Activated CD4-positive, alpha-beta T cell treated with anti-CD3 and anti-CD28 coated beads, Interleukin-2, amount 10 ng/mL, durations not matched to agents 7 days and 5 days (primary cell): ENCODE measurements around the gene LIF. TPM values are rescaled to one million over a fixed set of nuclear protein-coding genes. Genes with fewer than 3 reads are reported as not detected.
A peak's percentile ranks its signal among the peaks of the same experiment; 100 is the strongest.

ENCODE experiments used
- CTCF ChIA-PET: fragments of 350-600 bp; sonication (Branson Sonifier 250); formaldehyde crosslinking; loops from one replicate; lab custom pipeline; 2021; ENCODE audit warnings: antibody characterized with exemption; lab: Charles Lee
- POLR2A ChIA-PET: fragments of 350-600 bp; sonication (Branson Sonifier 250); formaldehyde crosslinking; loops from one replicate; lab custom pipeline; 2021; ENCODE audit warnings: antibody characterized with exemption; lab: Charles Lee
- DNase-seq: peaks from one replicate; pipeline ENCODE4 v3.0.0-alpha.2; 2020
- H3K27ac Mint-ChIP-seq: one replicate; pipeline ENCODE4 v1.8.0; 2021; ENCODE audit warnings: mild to moderate bottlenecking, moderate library complexity, mixed read lengths
- H3K27me3 Mint-ChIP-seq: one replicate; pipeline ENCODE4 v1.8.0; 2021; ENCODE audit warnings: mixed read lengths
- H3K36me3 Mint-ChIP-seq: one replicate; pipeline ENCODE4 v1.8.0; 2021; ENCODE audit warnings: low read depth, mixed read lengths
- H3K4me1 Mint-ChIP-seq: one replicate; pipeline ENCODE4 v1.8.0; 2021; ENCODE audit warnings: mixed read lengths
- H3K4me3 Mint-ChIP-seq: one replicate; pipeline ENCODE4 v1.8.0; 2021; ENCODE audit warnings: mild to moderate bottlenecking, moderate library complexity, mixed read lengths
- H3K9me3 Mint-ChIP-seq: one replicate; pipeline ENCODE4 v1.8.0; 2021; ENCODE audit warnings: mixed read lengths
- total RNA-seq, 2 experiments: library from RNA; stranded (reverse); gene quantifications; one replicate each; pipeline ENCODE4 v1.2.3, GENCODE V29; 2021

Gene LIF
- total RNA-seq, 2 experiments from 2014 or later = 102 to 103 TPM

DNA sequence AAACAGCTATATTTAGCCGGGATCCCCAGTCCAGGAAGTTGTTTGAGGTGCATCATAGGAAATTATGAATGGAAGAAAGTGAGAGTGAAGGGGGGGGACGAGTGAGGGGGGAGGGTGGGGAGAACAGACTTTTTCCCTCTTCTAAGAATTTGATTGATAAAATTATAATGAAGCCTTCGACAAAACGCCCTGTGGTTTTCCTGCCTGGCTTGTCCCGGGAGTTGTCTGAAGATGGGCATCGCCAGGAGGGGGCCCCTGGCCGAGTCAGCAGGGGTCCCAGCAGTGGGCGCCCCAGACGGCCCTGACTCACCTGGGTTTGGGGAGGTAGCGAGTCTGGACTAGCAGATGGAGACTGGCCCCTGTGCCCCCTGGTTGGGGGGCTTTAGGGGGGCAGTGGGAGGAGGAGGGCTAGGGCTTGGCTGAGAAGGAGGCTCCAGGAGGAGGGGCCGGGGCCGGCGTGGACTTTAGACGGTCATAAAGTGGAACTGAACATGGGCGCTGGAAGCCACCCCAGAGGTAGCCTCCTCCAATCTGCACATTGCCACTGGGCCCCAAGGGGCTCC lies 336 bp upstream of the LIF start:
- POLR2A ChIA-PET = interaction anchor here (0.6 to 1.0 kb wide), 5 partner anchors 47 to 327 kb away, joined by 3 read pairs; no protein-coding TSS in a partner anchor
- H3K27me3 Mint-ChIP-seq = no peaks in the 10 kb centered on the region
- peaks cover 81% of the 10 kb centered on the region for H3K4me1 Mint-ChIP-seq
- H3K4me3 Mint-ChIP-seq = peak overlapping the region; percentile 99
- no peak for DNase-seq
- H3K36me3 Mint-ChIP-seq = peaks cover 38% of the 10 kb centered on the region
- CTCF ChIA-PET = interaction anchor here (5.3 kb wide), 1 partner anchor 140 kb away, joined by 34 read pairs; no protein-coding TSS in a partner anchor
- no peaks in the 10 kb centered on the region for H3K9me3 Mint-ChIP-seq
- peak overlapping the region; percentile 95 for H3K27ac Mint-ChIP-seq

DNA sequence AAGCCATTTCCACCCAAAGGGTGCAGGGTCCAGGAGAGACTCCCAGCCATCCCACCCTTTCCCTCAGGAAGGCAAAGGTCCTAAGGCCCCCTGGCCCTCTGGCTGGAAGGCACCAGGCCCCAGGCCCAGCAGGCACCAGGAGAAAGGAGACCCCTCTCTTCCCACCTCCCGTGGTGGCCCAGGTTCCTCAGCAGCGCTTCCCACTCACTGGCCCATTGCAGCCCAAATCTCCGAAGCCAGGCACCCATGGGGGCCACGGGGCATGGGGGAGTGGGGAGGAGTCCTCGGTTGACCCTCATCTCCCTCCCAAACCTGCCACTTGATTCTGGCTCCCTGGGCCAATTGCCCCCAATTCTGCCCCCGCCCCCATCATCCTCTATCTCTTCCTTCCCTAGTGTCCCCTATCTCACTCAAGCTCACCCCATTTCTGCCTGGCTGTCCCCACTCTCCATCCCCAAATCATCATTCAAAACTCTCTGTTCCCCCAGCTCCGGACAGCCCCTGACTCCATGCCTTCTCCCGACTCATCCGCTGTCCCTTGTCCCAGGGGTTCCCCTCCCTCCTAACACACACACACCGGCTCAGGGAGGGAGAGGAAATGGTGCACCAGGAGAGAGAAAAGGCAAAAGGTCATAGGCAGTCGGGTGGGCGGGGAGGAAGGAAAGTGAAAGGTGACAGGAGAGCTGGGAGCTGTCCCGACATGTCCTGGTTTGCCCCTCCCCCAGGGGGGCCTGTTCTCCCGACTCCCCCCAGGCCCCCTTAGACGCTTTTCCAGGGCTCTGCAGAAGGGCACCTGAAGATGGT lies 1.2 kb downstream of the LIF start:
- DNase-seq = peak; percentile 38
- H3K27me3 Mint-ChIP-seq = no peaks in the 10 kb centered on the region
- ChIA-PET POLR2A (interaction anchor here (0.6 kb wide), 3 partner anchors 60 to 70 kb away, joined by 3 to 5 read pairs (median 3); no protein-coding TSS in a partner anchor), CTCF (interaction anchor here (2.5 to 5.3 kb wide), 2 partner anchors 10 to 139 kb away, joined by 10 to 34 read pairs; no protein-coding TSS in a partner anchor)
- H3K36me3 Mint-ChIP-seq = peaks cover 48% of the 10 kb centered on the region
- peak overlapping the region; percentile 99 for H3K27ac Mint-ChIP-seq
- no peaks in the 10 kb centered on the region for H3K9me3 Mint-ChIP-seq
- peak overlapping the region; percentile 99 for H3K4me3 Mint-ChIP-seq
- H3K4me1 Mint-ChIP-seq = peaks cover 86% of the 10 kb centered on the region

DNA sequence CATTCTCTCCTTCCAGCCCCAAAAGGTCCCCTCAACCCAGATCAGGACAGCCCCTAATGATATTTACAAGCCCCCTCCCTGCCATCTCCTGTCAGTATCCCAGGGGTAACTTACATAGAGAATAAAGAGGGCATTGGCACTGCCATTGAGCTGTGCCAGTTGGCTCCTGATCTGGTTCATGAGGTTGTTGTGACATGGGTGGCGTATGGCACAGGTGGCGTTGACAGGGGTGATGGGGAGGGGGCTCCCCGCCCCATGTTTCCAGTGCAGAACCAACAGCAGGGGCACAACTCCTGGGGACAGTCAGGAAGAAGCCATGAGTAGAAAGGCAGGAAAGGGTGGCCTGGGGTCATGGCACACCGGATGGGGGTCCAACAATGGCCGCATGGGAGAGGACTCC lies 1.9 kb downstream of the LIF start:
- peaks cover 82% of the 10 kb centered on the region for H3K4me1 Mint-ChIP-seq
- peak overlapping the region; percentile 99 for H3K27ac Mint-ChIP-seq
- H3K9me3 Mint-ChIP-seq = no peaks in the 10 kb centered on the region
- POLR2A ChIA-PET = interaction anchor here (0.6 kb wide), 1 partner anchor 122 kb away, joined by 3 read pairs; no protein-coding TSS in a partner anchor
- H3K36me3 Mint-ChIP-seq = peaks cover 49% of the 10 kb centered on the region
- DNase-seq = no peak
- H3K27me3 Mint-ChIP-seq = no peaks in the 10 kb centered on the region
- CTCF ChIA-PET = interaction anchor here (1.6 to 5.3 kb wide), 4 partner anchors 10 to 138 kb away, joined by 4 to 34 read pairs (median 8); no protein-coding TSS in a partner anchor
- H3K4me3 Mint-ChIP-seq = peak overlapping the region; percentile 99

DNA sequence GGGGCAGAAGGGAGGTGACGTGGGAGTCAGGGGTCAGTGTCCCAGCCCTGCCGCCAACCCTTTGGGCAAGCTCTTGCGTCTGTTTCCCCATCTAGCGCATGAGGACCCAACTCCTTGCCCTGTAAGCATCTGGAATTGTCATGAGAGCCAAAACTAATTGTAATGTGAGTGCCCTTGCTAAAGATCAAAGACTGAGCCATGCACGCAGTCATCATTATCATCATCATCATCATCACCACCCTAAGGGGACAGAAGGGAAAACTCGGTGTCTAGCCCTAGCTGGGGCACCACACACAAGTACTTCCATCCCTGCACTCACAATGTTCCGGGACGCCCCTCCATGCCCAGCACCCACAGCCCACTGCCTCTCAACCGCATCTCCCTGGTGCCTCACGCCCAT lies 2.5 kb downstream of the LIF start:
- Mint-ChIP-seq H3K4me3 (peak overlapping the region; percentile 99), H3K36me3 (peaks cover 50% of the 10 kb centered on the region), H3K9me3 (no peaks in the 10 kb centered on the region), H3K27ac (peak overlapping the region; percentile 99), H3K4me1 (peaks cover 82% of the 10 kb centered on the region), H3K27me3 (no peaks in the 10 kb centered on the region)
- CTCF ChIA-PET = interaction anchor here (1.1 to 5.3 kb wide), 5 partner anchors 9 to 137 kb away, joined by 3 to 34 read pairs (median 6); no protein-coding TSS in a partner anchor
- POLR2A ChIA-PET = no interaction called here
- DNase-seq = no peak

DNA sequence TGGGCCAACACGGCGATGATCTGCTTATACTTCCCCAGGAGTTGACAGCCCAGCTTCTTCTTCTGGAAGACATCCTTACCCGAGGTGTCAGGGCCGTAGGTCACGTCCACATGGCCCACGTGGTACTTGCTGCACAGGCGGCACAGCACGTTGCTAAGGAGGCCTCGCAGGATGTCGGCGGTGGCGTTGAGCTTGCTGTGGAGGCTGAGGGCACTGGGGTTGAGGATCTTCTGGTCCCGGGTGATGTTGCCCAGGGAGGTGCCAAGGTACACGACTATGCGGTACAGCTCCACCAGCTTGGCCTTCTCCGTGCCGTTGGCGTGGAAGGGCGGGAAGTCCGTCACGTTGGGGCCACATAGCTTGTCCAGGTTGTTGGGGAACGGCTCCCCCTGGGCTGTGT lies 2.9 kb downstream of the LIF start:
- H3K36me3 Mint-ChIP-seq = peaks cover 52% of the 10 kb centered on the region
- no peaks in the 10 kb centered on the region for H3K27me3 Mint-ChIP-seq
- CTCF ChIA-PET = interaction anchor here (1.1 to 5.3 kb wide), 5 partner anchors 9 to 137 kb away, joined by 3 to 34 read pairs (median 6); no protein-coding TSS in a partner anchor
- H3K4me1 Mint-ChIP-seq = peaks cover 84% of the 10 kb centered on the region
- H3K9me3 Mint-ChIP-seq = no peaks in the 10 kb centered on the region
- peak overlapping the region; percentile 99 for H3K4me3 Mint-ChIP-seq
- H3K27ac Mint-ChIP-seq = peak overlapping the region; percentile 99
- POLR2A ChIA-PET = interaction anchor here (2.0 kb wide), 1 partner anchor 58 kb away, joined by 6 read pairs; no protein-coding TSS in a partner anchor
- no peak for DNase-seq

DNA sequence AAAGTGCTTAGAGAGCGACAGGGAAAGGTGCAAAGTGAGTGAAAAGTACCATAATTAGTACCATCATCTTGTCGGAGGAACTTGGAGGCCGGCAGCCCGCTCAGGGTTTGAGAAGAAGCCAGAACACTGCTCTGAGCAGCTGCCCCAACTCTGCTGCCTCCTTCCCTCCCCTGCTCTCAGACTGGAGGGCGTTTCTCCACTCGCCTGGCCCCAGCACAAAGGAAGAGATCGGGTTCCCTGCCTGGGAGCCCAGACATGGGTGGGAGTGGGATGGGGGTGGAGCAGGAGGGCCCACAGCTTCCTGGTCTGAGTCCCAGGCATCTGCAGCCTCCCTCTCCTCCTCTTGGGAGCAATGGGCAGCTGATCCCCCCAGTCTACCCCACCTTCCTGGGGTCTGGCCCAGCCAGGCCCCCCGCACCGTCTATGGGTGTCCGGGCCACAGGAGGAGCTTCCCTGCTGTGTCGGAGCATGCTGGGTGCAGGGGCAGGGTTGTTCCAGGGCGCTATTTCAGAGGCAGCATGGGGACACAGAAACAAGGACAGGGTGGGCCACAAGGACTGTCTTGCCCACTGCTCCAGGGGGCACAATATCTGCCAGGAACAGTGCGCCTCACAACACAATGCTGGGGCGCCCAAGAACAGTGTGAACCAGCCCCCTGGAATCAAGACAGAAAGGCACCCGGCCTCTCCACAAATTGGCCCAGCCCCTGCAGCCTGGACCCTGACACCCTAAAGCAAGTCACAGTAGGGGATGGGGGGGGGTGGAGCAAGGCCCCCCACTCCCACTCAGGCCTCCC lies 4.8 kb downstream of the LIF start:
- H3K27ac Mint-ChIP-seq = peak overlapping the region; percentile 80
- H3K4me3 Mint-ChIP-seq = peak overlapping the region; percentile 99
- no peaks in the 10 kb centered on the region for H3K27me3 Mint-ChIP-seq
- H3K4me1 Mint-ChIP-seq = peaks cover 82% of the 10 kb centered on the region
- no peak for DNase-seq
- POLR2A ChIA-PET = interaction anchor here (0.9 to 2.0 kb wide), 3 partner anchors 56 to 64 kb away, joined by 3 to 6 read pairs (median 6); no protein-coding TSS in a partner anchor
- H3K9me3 Mint-ChIP-seq = no peaks in the 10 kb centered on the region
- H3K36me3 Mint-ChIP-seq = peaks cover 52% of the 10 kb centered on the region
- CTCF ChIA-PET = interaction anchor here (1.0 to 5.3 kb wide), 4 partner anchors 9 to 135 kb away, joined by 3 to 34 read pairs (median 5); no protein-coding TSS in a partner anchor

DNA sequence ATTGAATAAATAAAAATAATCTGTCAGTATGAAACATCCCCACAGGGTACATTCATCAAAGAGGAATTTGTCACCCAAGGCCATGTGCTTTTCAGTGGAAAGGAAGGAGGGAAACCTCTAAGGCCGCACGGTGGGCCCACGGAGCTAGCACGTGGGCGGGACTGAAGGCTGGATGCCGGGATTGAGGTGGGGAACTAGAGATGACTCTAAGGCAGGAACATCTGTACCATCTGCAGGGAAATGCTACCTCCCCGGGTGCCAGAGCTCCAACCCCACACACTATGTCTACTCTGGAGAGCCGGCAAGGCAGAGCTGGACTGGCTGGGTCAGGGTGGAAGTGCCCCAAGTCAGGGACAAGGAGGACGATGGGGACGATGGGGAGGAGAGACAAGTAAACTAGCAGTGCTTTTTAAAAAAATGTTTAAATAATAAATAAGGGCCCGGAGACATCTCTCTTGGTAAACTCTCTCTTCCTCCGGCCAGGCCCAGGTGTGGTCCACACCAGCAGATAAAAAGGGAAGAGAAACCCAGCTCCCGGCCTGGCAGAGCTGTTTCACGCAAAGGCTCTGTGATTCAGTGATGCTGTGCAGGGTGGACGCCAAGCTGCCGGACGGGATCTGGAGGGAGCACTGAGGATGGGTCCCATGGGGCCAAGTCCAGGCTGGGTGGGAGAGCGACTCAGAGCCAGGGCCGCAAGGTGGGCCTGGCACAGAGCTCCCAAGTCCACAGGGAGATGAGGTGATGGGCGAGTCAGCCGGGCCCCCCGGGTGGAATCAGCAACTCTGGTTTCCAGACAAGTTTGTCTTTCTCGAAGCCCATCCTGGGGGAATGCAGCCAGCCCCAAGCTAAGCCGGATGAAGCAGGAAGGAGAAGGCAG lies 5.8 kb downstream of the LIF start:
- peak overlapping the region; percentile 41 for H3K4me3 Mint-ChIP-seq
- DNase-seq = no peak
- CTCF ChIA-PET = interaction anchor here (1.0 kb wide), 1 partner anchor 47 kb away, joined by 3 read pairs; no protein-coding TSS in a partner anchor
- H3K4me1 Mint-ChIP-seq = peaks cover 85% of the 10 kb centered on the region
- H3K27ac Mint-ChIP-seq = peak overlapping the region; percentile 74
- H3K27me3 Mint-ChIP-seq = no peaks in the 10 kb centered on the region
- peaks cover 49% of the 10 kb centered on the region for H3K36me3 Mint-ChIP-seq
- POLR2A ChIA-PET = interaction anchor here (0.7 to 1.1 kb wide), 4 partner anchors 55 to 73 kb away, joined by 3 to 6 read pairs (median 4); no protein-coding TSS in a partner anchor
- no peaks in the 10 kb centered on the region for H3K9me3 Mint-ChIP-seq

DNA sequence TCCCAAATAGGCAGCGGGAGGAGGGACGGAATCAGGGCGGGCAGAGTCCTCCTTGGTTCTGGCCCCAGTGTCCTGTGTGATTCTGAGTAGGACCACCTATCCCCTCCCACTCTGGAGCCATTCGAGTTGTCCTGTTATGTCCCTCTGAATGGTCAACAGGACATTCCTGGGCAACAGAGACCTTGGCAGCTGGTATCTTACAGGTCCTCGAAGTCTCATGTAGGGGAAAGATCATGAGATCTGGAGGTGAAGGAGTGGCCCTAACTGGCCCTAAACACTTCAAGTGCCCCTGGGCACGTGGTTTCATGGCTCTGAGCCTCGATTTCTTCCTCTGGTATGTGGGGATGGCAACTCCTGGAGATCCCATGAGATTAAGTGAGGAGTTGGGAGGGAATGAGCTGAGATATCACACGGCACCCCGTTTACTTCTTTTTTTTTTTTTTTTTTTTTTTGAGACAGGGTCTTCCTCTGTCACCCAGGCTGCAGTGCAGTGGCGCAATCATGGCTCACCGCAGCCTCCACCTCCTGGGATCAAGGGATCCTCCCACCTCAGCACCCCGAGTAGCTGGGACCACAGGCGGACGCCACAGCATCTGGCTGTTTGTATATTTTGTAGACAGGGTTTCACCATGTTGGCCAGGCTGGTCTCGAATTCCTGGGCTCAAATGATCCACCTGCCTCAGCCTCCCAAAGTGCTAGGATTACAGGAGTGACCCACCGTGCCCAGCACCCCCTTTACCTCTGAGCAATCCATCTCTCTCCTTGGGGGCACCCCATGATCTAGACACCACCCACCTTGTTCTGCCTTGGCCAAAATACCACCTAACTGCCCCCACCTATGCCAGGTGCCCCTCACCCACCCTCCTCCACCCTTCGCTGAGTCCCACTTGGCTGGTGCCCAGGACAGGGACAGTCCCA lies 6.8 kb downstream of the LIF start:
- Mint-ChIP-seq H3K4me3 (no peak overlapping the region), H3K27ac (no peak overlapping the region), H3K36me3 (peaks cover 40% of the 10 kb centered on the region), H3K4me1 (peaks cover 81% of the 10 kb centered on the region), H3K27me3 (no peaks in the 10 kb centered on the region), H3K9me3 (no peaks in the 10 kb centered on the region)
- no peak for DNase-seq
- ChIA-PET POLR2A (interaction anchor here (0.8 to 3.1 kb wide), 4 partner anchors 19 to 133 kb away, joined by 3 to 12 read pairs (median 4); no protein-coding TSS in a partner anchor), CTCF (interaction anchor here (1.0 to 1.7 kb wide), 2 partner anchors 48 to 120 kb away, joined by 3 to 4 read pairs; no protein-coding TSS in a partner anchor)

DNA sequence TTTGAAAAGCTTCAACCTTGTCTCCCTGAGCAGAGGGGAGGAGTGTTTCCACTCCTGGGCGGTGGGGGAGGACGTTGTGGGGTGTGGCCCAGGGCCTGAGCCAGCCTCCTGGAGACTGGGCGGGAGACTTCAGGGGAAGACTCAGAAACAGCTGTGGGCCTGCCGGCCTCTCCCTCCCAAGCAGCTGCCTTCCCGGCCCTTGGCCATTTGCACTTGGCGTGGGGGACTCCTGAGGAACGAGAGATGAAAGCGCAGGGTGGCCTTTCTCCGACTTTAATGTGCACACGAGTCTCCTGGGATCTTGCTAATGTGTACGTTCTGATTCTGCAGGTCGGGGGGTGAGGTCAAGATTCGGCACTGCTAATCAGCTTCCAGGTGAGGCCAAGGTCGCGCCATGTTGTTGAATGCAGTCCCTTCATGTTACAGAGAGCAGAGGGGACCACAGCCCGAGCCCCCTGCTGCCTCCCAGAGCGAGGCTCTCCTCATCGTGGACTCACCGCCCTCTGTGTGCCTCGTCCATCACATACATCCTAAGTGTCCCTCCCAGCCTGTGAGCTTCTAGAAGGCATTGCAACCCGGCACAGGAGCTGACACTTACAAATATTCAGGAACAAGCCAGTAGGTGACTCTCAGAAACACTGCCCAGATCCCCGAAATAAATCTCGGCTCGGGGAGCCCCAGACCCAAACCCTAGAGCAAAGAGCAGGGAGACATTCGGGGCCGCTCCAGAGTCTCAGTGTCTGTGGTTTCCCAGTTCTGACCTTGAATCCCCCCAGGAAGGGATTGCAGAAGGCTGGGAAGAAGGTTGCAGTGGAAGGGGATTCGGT lies 7.7 kb downstream of the LIF start:
- CTCF ChIA-PET = interaction anchor here (0.5 to 2.3 kb wide), 3 partner anchors 12 to 119 kb away, joined by 3 to 5 read pairs (median 4); no protein-coding TSS in a partner anchor
- Mint-ChIP-seq H3K36me3 (peaks cover 32% of the 10 kb centered on the region), H3K4me1 (peaks cover 75% of the 10 kb centered on the region), H3K27ac (peak overlapping the region; percentile 60), H3K4me3 (no peak overlapping the region), H3K27me3 (no peaks in the 10 kb centered on the region), H3K9me3 (no peaks in the 10 kb centered on the region)
- POLR2A ChIA-PET = interaction anchor here (0.6 to 3.1 kb wide), 8 partner anchors 18 to 134 kb away, joined by 3 to 12 read pairs (median 4); no protein-coding TSS in a partner anchor
- DNase-seq = no peak
